Hepatocyte (in vitro differentiated cells): Measurements from ENCODE around the gene RPA3. TPM values are rescaled to one million over a fixed set of nuclear protein-coding genes. Genes with fewer than 3 reads are reported as not detected.

Source experiments
- DNase-seq: peaks from one replicate; pipeline ENCODE4 v3.0.0-alpha.2; 2016; ENCODE audit warnings: low spot score
- H2AFZ ChIP-seq: fragments of 200-600 bp; sonication (generic); 2 replicates; pipeline ENCODE4 v1.6.0; 2016; ENCODE audit warnings: antibody characterized with exemption, mild to moderate bottlenecking
- H3K27ac ChIP-seq: fragments of 200-600 bp; sonication (generic); 2 replicates; pipeline ENCODE4 v1.5.1; 2016; ENCODE audit warnings: mild to moderate bottlenecking
- H3K27me3 ChIP-seq: fragments of 200-600 bp; sonication (generic); 2 replicates; pipeline ENCODE4 v1.6.1; 2016
- H3K36me3 ChIP-seq: fragments of 200-600 bp; sonication (generic); replicated peaks from 2 replicates; pipeline ENCODE4 v1.5.1; 2016; ENCODE audit warnings: low read depth; ENCODE audit not compliant: insufficient read depth
- H3K4me1 ChIP-seq: fragments of 200-600 bp; sonication (generic); 2 replicates; pipeline ENCODE4 v1.5.1; 2016; ENCODE audit warnings: mild to moderate bottlenecking, moderate library complexity; ENCODE audit not compliant: insufficient read depth
- H3K4me2 ChIP-seq: fragments of 200-600 bp; sonication (generic); 2 replicates; pipeline ENCODE4 v1.6.0; 2016
- H3K4me3 ChIP-seq: fragments of 200-600 bp; sonication (generic); 2 replicates; pipeline ENCODE4 v1.5.1; 2016; ENCODE audit warnings: mild to moderate bottlenecking
- H3K79me2 ChIP-seq: fragments of 200-600 bp; sonication (generic); 2 replicates; pipeline ENCODE4 v1.6.0; 2017; ENCODE audit warnings: mild to moderate bottlenecking
- H3K9me2 ChIP-seq: fragments of 200-600 bp; sonication (generic); replicated peaks from 2 replicates; pipeline ENCODE4 v1.6.0; 2017; ENCODE audit warnings: mild to moderate bottlenecking; ENCODE audit not compliant: insufficient read depth
- H3K9me3 ChIP-seq: fragments of 200-600 bp; sonication (generic); 2 replicates; pipeline ENCODE4 v1.5.1; 2016; ENCODE audit warnings: low read depth, mild to moderate bottlenecking
- H4K20me1 ChIP-seq: fragments of 200-600 bp; sonication (generic); 2 replicates; pipeline ENCODE4 v1.6.0; 2016; ENCODE audit warnings: mild to moderate bottlenecking; ENCODE audit not compliant: insufficient read depth, poor library complexity, severe bottlenecking
- CTCF ChIP-seq: fragments of 200-600 bp; sonication (generic); IDR thresholded peaks from 2 replicates; pipeline ENCODE4 v1.5.1; 2016; ENCODE audit warnings: antibody characterized with exemption, mild to moderate bottlenecking; ENCODE audit not compliant: poor library complexity
- EZH2 ChIP-seq: fragments of 200-600 bp; sonication (generic); IDR thresholded peaks from 2 replicates; pipeline ENCODE4 v1.6.1; 2016; ENCODE audit warnings: antibody characterized with exemption, mild to moderate bottlenecking, borderline replicate concordance
- EZH2phosphoT487 ChIP-seq: fragments of 200-600 bp; sonication (generic); IDR thresholded peaks from one replicate; pipeline ENCODE4 v1.6.1; 2018; ENCODE audit warnings: antibody characterized with exemption, mild to moderate bottlenecking, low read depth, moderate library complexity; ENCODE audit not compliant: unreplicated experiment, severe bottlenecking
- WGBS: methylation state at CpG from one replicate; pipeline ENCODE4 v1.1.6; 2016; ENCODE audit warnings: low lambda C conversion rate; ENCODE audit errors: missing lambda C conversion rate; 5-methylcytosine and 5-hydroxymethylcytosine counted together
- polyA plus RNA-seq: library from polyadenylated mRNA; unstranded; fragments of >200 nt; fragmentation: Nextera tagmentation; extraction: Ambion mirVana; gene quantifications from 2 replicates; pipeline ENCODE4 v1.2.1, GENCODE V29; 2016
- total RNA-seq: library from RNA; depleted of rRNA; stranded (reverse); fragments of >200 nt; gene quantifications from 2 replicates; pipeline ENCODE4 v1.2.3, GENCODE V29; 2014

RPA3 gene
- total and polyA plus RNA-seq, 2 experiments from 2014 or later = 17.3 to 38.2 TPM

GRCh38 chr7:7614018-7614741 is 104.2 kb downstream of the RPA3 start:
- no peaks in the 10 kb centered on the region for H3K27me3 ChIP-seq
- no peaks in the 10 kb centered on the region for H3K9me3 ChIP-seq
- H3K79me2 ChIP-seq = no peaks in the 10 kb centered on the region
- H3K9me2 ChIP-seq = no peaks in the 10 kb centered on the region
- TF ChIP-seq EZH2 (no peak), CTCF (no peak), EZH2phosphoT487 (no peak)
- H3K4me2 ChIP-seq = no peak overlapping the region
- H3K27ac ChIP-seq = no peak overlapping the region
- no peak overlapping the region for H2AFZ ChIP-seq
- 92% methylated on average over 4 of the region's 4 CpGs for WGBS
- H3K4me1 ChIP-seq = no peaks in the 10 kb centered on the region
- no peaks in the 10 kb centered on the region for H4K20me1 ChIP-seq
- DNase-seq = no peak
- H3K4me3 ChIP-seq = no peak overlapping the region
- H3K36me3 ChIP-seq = no peaks in the 10 kb centered on the region

GRCh38 chr7:7613210-7613609 is 105.2 kb downstream of the RPA3 start:
- DNase-seq = no peak
- H3K9me3 ChIP-seq = no peaks in the 10 kb centered on the region
- 97% methylated on average over 1 of the region's 1 CpG for WGBS
- H2AFZ ChIP-seq = no peak overlapping the region
- no peaks in the 10 kb centered on the region for H4K20me1 ChIP-seq
- TF ChIP-seq CTCF (no peak), EZH2phosphoT487 (no peak), EZH2 (no peak)
- no peak overlapping the region for H3K27ac ChIP-seq
- no peaks in the 10 kb centered on the region for H3K9me2 ChIP-seq
- no peaks in the 10 kb centered on the region for H3K79me2 ChIP-seq
- H3K4me1 ChIP-seq = no peaks in the 10 kb centered on the region
- H3K4me2 ChIP-seq = no peak overlapping the region
- H3K27me3 ChIP-seq = no peaks in the 10 kb centered on the region
- H3K36me3 ChIP-seq = no peaks in the 10 kb centered on the region
- no peak overlapping the region for H3K4me3 ChIP-seq

GRCh38 chr7:7612519-7612918 is 105.9 kb downstream of the RPA3 start:
- 85% methylated on average over 1 of the region's 1 CpG for WGBS
- no peak for DNase-seq
- Histone ChIP-seq H3K79me2 (no peaks in the 10 kb centered on the region), H3K27ac (no peak overlapping the region), H3K9me2 (no peaks in the 10 kb centered on the region), H3K4me2 (no peak overlapping the region), H3K9me3 (no peaks in the 10 kb centered on the region), H3K4me3 (no peak overlapping the region), H2AFZ (no peak overlapping the region), H3K36me3 (no peaks in the 10 kb centered on the region), H4K20me1 (no peaks in the 10 kb centered on the region), H3K4me1 (no peaks in the 10 kb centered on the region), H3K27me3 (no peaks in the 10 kb centered on the region)
- TF ChIP-seq EZH2 = no peak

GRCh38 chr7:7609330-7609729 is 109.1 kb downstream of the RPA3 start:
- Histone ChIP-seq H3K36me3 (no peaks in the 10 kb centered on the region), H3K9me2 (no peaks in the 10 kb centered on the region), H4K20me1 (no peaks in the 10 kb centered on the region), H3K27me3 (no peaks in the 10 kb centered on the region), H3K9me3 (no peaks in the 10 kb centered on the region), H3K4me1 (no peaks in the 10 kb centered on the region), H3K4me2 (no peak overlapping the region), H2AFZ (no peak overlapping the region), H3K79me2 (no peaks in the 10 kb centered on the region), H3K27ac (no peak overlapping the region), H3K4me3 (no peak overlapping the region)
- TF ChIP-seq CTCF (no peak), EZH2 (no peak), EZH2phosphoT487 (no peak)
- no peak for DNase-seq
- WGBS = 100% methylated on average over 2 of the region's 2 CpGs
